Gastrocnemius medialis (tissue), 4 donors: ENCODE data around the gene SPSB2. TPM values are rescaled to one million over a fixed set of nuclear protein-coding genes. Genes with fewer than 3 reads are reported as not detected.

Experiments
- ATAC-seq, 2 donors: fragments of 150-250 bp; one replicate each; pipeline ENCODE4 v1.9.1; 2016
- DNase-seq, 2 donors: peaks; one replicate each; pipeline ENCODE4 v3.0.0-alpha.2; 2019
- H3K27ac ChIP-seq, 4 donors: fragments of 200-600 bp; sonication (generic); 1 replicate in 1 of 4; 2 replicates in 3 of 4; pipeline ENCODE4 v1.5.1; 2016 to 2018; ENCODE audit warnings: mild to moderate bottlenecking in 2 of 4, moderate library complexity in 1 of 4
- H3K27me3 ChIP-seq, 3 donors: fragments of 200-600 bp; sonication (generic) in 2 of 3; 1 replicate in 1 of 3; 2 replicates in 2 of 3; pipeline versions ENCODE4 v1.5.1 to v1.6.0; 2016 to 2019; ENCODE audit warnings: mild to moderate bottlenecking in 1 of 3, moderate library complexity in 1 of 3
- H3K36me3 ChIP-seq, 2 donors: fragments of 200-600 bp; sonication (generic) in 1 of 2; one replicate each; pipeline ENCODE4 v1.5.1; 2017 to 2018
- H3K4me1 ChIP-seq, 2 donors: fragments of 200-600 bp; sonication (generic) in 1 of 2; one replicate each; pipeline ENCODE4 v1.5.1; 2016 to 2017; ENCODE audit warnings: mild to moderate bottlenecking in 2 of 2
- H3K4me3 ChIP-seq, 4 donors: fragments of 200-600 bp; sonication (generic) in 3 of 4; 1 replicate in 1 of 4; 2 replicates in 3 of 4; pipeline ENCODE4 v1.5.1; 2016 to 2019; ENCODE audit warnings: mild to moderate bottlenecking in 2 of 4
- H3K9me3 ChIP-seq, 3 donors: fragments of 200-600 bp; sonication (generic) in 2 of 3; 1 replicate in 1 of 3; 2 replicates in 2 of 3; pipeline ENCODE4 v1.5.1; 2016 to 2019
- CTCF ChIP-seq, 5 experiments: fragments of 450-650 bp in 3 of 5; fragments of 200-600 bp in 2 of 5; sonication (generic) in 2 of 5; IDR thresholded peaks in 4 of 5; conservative IDR thresholded peaks in 1 of 5; 1 replicate in 4 of 5; 2 replicates in 1 of 5; pipeline ENCODE4 v1.5.1; 2016 to 2019; ENCODE audit warnings: antibody characterized with exemption in 5 of 5, mild to moderate bottlenecking in 3 of 5, moderate library complexity in 3 of 5
- POLR2A ChIP-seq, 2 donors: fragments of 450-650 bp; IDR thresholded peaks; one replicate each; pipeline ENCODE4 v1.6.1; 2017; ENCODE audit warnings: antibody characterized with exemption in 2 of 2, mild to moderate bottlenecking in 2 of 2, moderate library complexity in 2 of 2
- in situ Hi-C, 4 donors: fragments of 200-750 bp; cut with MboI; loops; one replicate each; pipeline versions ENCODE4 v1.15.0 to v1.8.0; 2017; ENCODE audit warnings: low sequenced_read_pairs in 4 of 4
- intact Hi-C: fragments of 100-400 bp; cut with DNase I; formaldehyde crosslinking; loops from one replicate; pipeline ENCODE4 v1.15.1; 2023; ENCODE audit warnings: low total_unique reads
- total RNA-seq, 4 donors: library from RNA; depleted of rRNA; stranded (reverse); fragments of >200 nt; gene quantifications; one replicate each; pipeline versions ENCODE4 v1.1.0 to v1.2.3, GENCODE V29; 2016

SPSB2 gene
- total RNA-seq, 4 donors from 2014 or later = 4.6 to 10.0 (median 5.0) TPM

GRCh38 chr12:6868211-6869048 is 4.7 kb downstream of the SPSB2 start:
- ATAC-seq (peak; percentile 1 to 11), DNase-seq (peak in 1 of 2 donors; percentile 52)
- H3K27ac ChIP-seq = peak overlapping the region; percentile 93 to 100 (median 99)
- no peaks in the 10 kb centered on the region for H3K9me3 ChIP-seq
- peaks cover 35 to 38% of the 10 kb centered on the region in 2 donors for H3K4me1 ChIP-seq
- in situ Hi-C loops (no loop called here), intact Hi-C loops (loop anchor here (1.0 to 5.0 kb wide), 3 partner anchors 23 to 150 kb away; partner anchors contain the start of genes C12orf57, LPCAT3 and RNU7-1)
- peak overlapping the region; percentile 74 to 99 (median 91) for H3K4me3 ChIP-seq
- no peaks in the 10 kb centered on the region for H3K27me3 ChIP-seq
- TF ChIP-seq POLR2A (IDR thresholded peaks at IDR 0.05) (no peak), CTCF (IDR thresholded peaks at IDR 0.05 in 4 of 5, conservative IDR thresholded peaks at IDR 0.05 in 1 of 5) (no peak)
- peaks cover 0 to 51% of the 10 kb centered on the region in 2 donors for H3K36me3 ChIP-seq

- peaks cover 35 to 38% of the 10 kb centered on the region in 2 donors for H3K4me1 ChIP-seq
- peak; percentile 83 to 84 for ATAC-seq
Observed at GRCh38 chr12:6867413-6868210, 5.5 kb downstream of the SPSB2 start, which contains the start of gene TPI1. Gene TPI1 (plus strand): TSS chr12:6867531. CDS start chr12:6867567, 36 bp downstream.

GRCh38 chr12:6866920-6867412 is 6.1 kb downstream of the SPSB2 start:
- DNase-seq = peak in 1 of 2 donors; percentile 49
- Histone ChIP-seq H3K4me1 (peaks cover 32 to 35% of the 10 kb centered on the region in 2 donors), H3K4me3 (peak overlapping the region; percentile 74 to 99 (median 91)), H3K27me3 (no peaks in the 10 kb centered on the region), H3K9me3 (no peaks in the 10 kb centered on the region), H3K27ac (peak overlapping the region; percentile 93 to 100 (median 99)), H3K36me3 (peaks cover 0 to 65% of the 10 kb centered on the region in 2 donors)
- ATAC-seq = peak; percentile 9 to 18
- intact Hi-C loops = loop anchor here (1.0 to 5.0 kb wide), 3 partner anchors 15 to 75 kb away; partner anchors contain the start of genes C12orf57, RNU7-1 and USP5
- TF ChIP-seq CTCF (IDR thresholded peaks at IDR 0.05 in 4 of 5, conservative IDR thresholded peaks at IDR 0.05 in 1 of 5) (no peak), POLR2A (IDR thresholded peaks at IDR 0.05) (no peak)
- in situ Hi-C loops = no loop called here

More at GRCh38 chr12:6867413-6868210, 5.5 kb downstream of the SPSB2 start, which contains the start of gene TPI1:
- peak; percentile 79 to 83 for DNase-seq
- Histone ChIP-seq H3K27me3 (no peaks in the 10 kb centered on the region), H3K36me3 (peaks cover 0 to 59% of the 10 kb centered on the region in 2 donors), H3K27ac (peak within 1 kb of the TSS; percentile 93 to 100 (median 99)), H3K4me3 (peak within 1 kb of the TSS; percentile 74 to 99 (median 91)), H3K9me3 (no peaks in the 10 kb centered on the region)
- intact Hi-C loops (loop anchor here (1.0 to 5.0 kb wide), 4 partner anchors 15 to 151 kb away; partner anchors contain the start of genes C12orf57, LPCAT3, RNU7-1 and USP5), in situ Hi-C loops (no loop called here)
- peak; percentile 95 to 98 for TF ChIP-seq POLR2A (IDR thresholded peaks at IDR 0.05)
- no peak for TF ChIP-seq CTCF (IDR thresholded peaks at IDR 0.05 in 4 of 5, conservative IDR thresholded peaks at IDR 0.05 in 1 of 5)
